Measurements from ENCODE around the gene WDR37.
"Not testable (repeated sequence)": the region's sequence is repeated elsewhere in the genome, so short reads cannot be mapped to it uniquely, and the experiment has no call there.

The WDR37 gene
- 29.1 to 99.6 (median 63.5) reads per million in 17 experiments for total RNA-seq

GRCh38 chr10:1056326-1057105, at the start of gene WDR37:
Gene WDR37, plus strand, starts transcription at chr10:1056385. Its CDS starts 15,771 bp downstream, at chr10:1072156.
- DNase-seq = peak; percentile 89 to 95 (median 92)

- DNase-seq = no peak
Measured at GRCh38 chr10:1006573-1006972, 49.6 kb upstream of the WDR37 start.

- DNase-seq = no peak
Measured at GRCh38 chr10:1007583-1007982, 48.6 kb upstream of the WDR37 start.

GRCh38 chr10:1009071-1009494, 47.1 kb upstream of the WDR37 start:
- DNase-seq = no peak

GRCh38 chr10:1009947-1010346, 46.2 kb upstream of the WDR37 start:
- peak in 1 of 4 experiments; percentile 11 for DNase-seq

- no peak for DNase-seq
Measured at GRCh38 chr10:1010703-1011102, 45.5 kb upstream of the WDR37 start.

- no peak for DNase-seq
Measured at GRCh38 chr10:1011696-1012095, 44.5 kb upstream of the WDR37 start.

- no peak for DNase-seq
Measured at GRCh38 chr10:1015688-1016087, 40.5 kb upstream of the WDR37 start.

GRCh38 chr10:1019362-1019761, 36.8 kb upstream of the WDR37 start:
- DNase-seq = no peak

- DNase-seq = no peak
Measured at GRCh38 chr10:1020460-1020859, 35.7 kb upstream of the WDR37 start.

- no peak for DNase-seq
Measured at GRCh38 chr10:1020958-1021357, 35.2 kb upstream of the WDR37 start.

GRCh38 chr10:1022413-1022812, 33.8 kb upstream of the WDR37 start:
- no peak for DNase-seq

- no peak for DNase-seq
Measured at GRCh38 chr10:1024103-1024502, 32.1 kb upstream of the WDR37 start.

- no peak for DNase-seq
Measured at GRCh38 chr10:1025683-1026082, 30.5 kb upstream of the WDR37 start, which contains the start of gene IDI2. Gene IDI2, minus strand, starts transcription at chr10:1025859. Its CDS starts 1,136 bp downstream, at chr10:1024723.

- no peak for DNase-seq
Measured at GRCh38 chr10:1026578-1026977, 29.6 kb upstream of the WDR37 start.

- DNase-seq = no peak
Measured at GRCh38 chr10:1029838-1030237, 26.3 kb upstream of the WDR37 start.

GRCh38 chr10:1033601-1034000, 22.6 kb upstream of the WDR37 start:
- DNase-seq = no peak

- DNase-seq = no peak
Measured at GRCh38 chr10:1034758-1035157, 21.4 kb upstream of the WDR37 start.

- no peak for DNase-seq
Measured at GRCh38 chr10:1035201-1035600, 21.0 kb upstream of the WDR37 start.

GRCh38 chr10:1036341-1036791, 19.8 kb upstream of the WDR37 start:
- DNase-seq = no peak

- no peak for DNase-seq
Measured at GRCh38 chr10:1037098-1037497, 19.1 kb upstream of the WDR37 start.

GRCh38 chr10:1038769-1039168, 17.4 kb upstream of the WDR37 start:
- DNase-seq = not testable (repeated sequence)

GRCh38 chr10:1040133-1040532, 16.1 kb upstream of the WDR37 start:
- DNase-seq = no peak

- no peak for DNase-seq
Measured at GRCh38 chr10:1041514-1041913, 14.7 kb upstream of the WDR37 start.

Data from suppressor macrophage (primary cell).